Jurkat, Clone E6-1 (cell line): ENCODE data around the gene UGGT2.
"Not testable (repeated sequence)": the region's sequence is repeated elsewhere in the genome, so short reads cannot be mapped to it uniquely, and the experiment has no call there.

Experiments
- DNase-seq: peaks from one replicate; pipeline ENCODE4 v3.0.0-alpha.2; 2011; ENCODE audit warnings: low read depth, low spot score
- H3K4me3 ChIP-seq: 2 replicates; pipeline ENCODE4 v1.5.1; 2011; ENCODE audit warnings: mild to moderate bottlenecking, low read length, control low read depth, moderate library complexity

The UGGT2 gene

DNA sequence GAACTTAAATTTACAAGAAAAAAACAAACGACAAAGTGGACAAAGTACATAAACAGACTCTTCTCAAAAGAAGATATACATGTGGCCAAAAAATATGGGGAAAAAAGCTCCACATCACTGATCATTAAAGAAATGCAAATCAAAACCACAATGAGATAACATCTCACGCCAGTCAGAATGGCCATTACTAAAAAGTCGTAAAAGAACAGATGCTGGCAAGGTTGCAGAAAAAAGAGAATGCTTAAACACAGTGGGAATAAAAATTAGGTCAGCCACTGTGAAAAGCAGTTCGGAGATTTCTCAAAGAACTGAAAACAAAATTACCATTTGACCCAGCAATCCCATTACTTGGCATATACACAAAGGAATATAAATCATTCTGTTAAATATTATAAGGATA is 132.7 kb downstream of the UGGT2 start:
- DNase-seq = no peak
- no peak overlapping the region for H3K4me3 ChIP-seq

DNA sequence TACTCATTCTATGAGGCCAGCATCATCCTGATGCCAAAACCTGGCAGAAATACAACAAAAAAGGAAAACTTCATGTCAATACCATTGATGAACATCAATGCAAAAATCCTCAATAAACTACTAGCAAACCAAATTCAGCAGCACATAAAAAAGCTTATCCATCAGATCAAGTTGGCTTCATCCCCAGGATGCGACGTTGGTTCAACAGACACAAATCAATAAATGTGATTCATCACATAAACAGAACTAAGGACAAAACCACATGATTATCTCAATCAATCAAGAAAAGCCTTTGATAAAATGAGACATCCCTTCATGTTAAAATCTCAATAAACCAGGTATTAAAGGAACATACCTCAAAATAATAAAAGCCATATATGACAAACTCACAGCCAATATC is 134.3 kb downstream of the UGGT2 start:
- H3K4me3 ChIP-seq = no peak overlapping the region
- DNase-seq = no peak

DNA sequence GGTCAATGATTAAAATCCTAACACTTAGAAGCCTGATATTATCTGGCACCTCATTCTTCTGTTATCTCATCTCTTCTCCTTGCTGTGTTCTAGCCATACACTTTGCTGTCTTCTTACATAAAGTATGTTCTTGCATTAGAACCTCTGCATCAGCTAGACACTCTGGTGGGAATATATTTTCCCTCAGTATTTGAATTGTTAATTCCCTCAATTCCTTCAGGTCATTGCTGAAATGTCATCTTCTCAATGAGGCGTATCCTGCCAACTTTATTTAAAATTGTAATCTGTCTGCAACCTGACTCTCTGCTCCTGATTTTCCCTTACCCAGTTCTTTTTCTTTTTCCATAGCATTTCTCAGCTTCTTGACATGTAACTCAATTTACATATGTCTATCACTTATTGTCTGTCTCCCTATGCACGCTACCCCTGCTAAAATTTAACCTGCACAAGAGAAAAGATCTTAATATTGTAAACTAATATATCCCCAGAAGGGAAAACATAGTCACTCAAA is 138.2 kb downstream of the UGGT2 start:
- H3K4me3 ChIP-seq = no peak overlapping the region
- no peak for DNase-seq

DNA sequence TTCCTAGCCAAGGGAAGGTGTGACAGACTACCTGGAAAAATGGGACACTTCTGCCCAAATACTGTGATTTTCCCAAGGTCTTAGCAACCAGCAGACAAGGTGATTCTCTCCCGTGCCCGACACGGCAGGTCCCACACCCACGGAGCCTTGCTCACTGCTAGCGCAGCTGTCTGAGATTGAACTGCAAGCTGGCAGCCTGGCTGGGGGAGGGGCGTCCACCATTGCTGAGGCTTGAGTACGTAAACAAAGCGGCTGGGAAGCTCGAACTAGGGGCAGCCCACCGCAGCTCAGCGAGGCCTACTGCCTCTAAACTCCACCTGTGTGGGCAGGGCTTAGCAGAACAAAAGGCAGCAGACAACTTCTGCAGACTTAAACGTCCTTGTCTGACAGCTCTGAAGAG is 146.2 kb downstream of the UGGT2 start:
- DNase-seq = no peak
- no peak overlapping the region for H3K4me3 ChIP-seq

DNA sequence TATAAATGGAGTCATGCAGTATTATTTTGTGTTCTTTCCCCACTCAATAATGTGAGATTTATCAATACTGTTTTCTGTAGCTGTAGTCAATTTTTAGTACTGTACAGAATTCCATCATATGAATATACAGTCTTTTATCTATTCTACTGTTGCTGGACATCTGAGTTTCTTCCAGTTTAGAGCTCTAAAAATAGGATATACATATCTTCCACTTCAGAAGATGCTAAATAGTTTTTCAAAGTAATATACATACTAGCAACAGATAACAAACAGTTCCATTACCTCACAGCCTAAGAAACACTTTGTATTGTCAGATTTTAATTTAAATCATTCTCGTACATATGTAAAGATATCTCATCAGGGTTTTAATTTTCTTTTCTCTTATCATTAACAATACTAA is 149.6 kb downstream of the UGGT2 start:
- DNase-seq = no peak

DNA sequence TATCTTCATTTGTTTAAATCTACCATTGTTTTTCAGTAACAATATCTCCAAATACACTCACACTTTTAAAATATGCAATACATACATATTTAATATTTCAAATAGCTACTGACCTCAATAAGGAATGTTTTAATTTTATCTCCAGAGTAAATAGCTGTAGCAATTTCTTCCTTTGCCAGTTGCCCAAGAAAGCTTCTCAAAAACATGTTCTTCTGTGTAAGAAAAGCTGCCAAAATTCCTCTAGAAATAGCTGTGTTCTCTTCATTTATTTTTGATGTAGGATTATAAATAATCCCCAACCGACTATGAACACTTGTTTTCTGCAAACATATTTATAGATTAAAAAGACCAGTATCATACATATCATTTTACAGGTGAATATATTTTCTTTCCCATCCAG is 150.5 kb downstream of the UGGT2 start:
- no peak overlapping the region for H3K4me3 ChIP-seq
- no peak for DNase-seq

More for the DNA sequence above, 149.6 kb downstream of the UGGT2 start:
- no peak overlapping the region for H3K4me3 ChIP-seq

DNA sequence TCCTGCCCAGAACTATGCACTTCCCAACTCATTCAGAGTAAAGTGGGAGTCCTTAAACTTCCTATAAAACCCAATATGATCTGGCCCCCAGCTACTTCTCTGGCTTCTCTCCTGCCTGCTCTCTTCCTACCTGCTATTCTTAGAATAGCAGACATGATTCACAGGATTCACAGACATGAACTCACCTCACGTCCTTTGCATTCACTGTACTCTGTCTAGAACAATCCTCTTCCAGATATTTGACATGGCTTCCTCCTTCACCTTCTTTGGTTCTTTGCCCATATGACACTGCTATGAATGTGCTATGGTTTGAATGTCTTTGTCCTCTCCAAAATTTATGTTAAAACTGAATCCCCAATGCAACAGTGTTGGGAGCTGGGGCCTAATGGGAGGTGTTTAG is 154.9 kb downstream of the UGGT2 start:
- DNase-seq = no peak
- H3K4me3 ChIP-seq = no peak overlapping the region

DNA sequence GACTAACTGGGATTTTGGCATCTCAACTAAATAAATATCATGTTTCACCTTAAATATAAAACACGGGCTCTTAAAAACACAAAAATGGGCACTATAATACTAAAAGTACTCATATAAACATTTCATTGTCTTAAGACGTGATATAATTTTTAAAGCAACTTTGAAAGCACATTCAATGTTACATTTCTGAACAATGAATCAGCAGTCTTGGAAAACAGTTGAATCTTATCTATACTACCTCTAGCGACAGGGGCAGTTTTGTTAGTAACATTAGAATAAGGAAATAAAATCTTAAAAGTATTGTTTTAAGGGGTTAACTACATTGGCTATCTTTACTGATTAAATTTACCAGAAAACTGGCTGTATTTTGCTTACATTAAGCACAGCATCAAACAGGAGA is 156.9 kb downstream of the UGGT2 start:
- H3K4me3 ChIP-seq = no peak overlapping the region
- DNase-seq = no peak

DNA sequence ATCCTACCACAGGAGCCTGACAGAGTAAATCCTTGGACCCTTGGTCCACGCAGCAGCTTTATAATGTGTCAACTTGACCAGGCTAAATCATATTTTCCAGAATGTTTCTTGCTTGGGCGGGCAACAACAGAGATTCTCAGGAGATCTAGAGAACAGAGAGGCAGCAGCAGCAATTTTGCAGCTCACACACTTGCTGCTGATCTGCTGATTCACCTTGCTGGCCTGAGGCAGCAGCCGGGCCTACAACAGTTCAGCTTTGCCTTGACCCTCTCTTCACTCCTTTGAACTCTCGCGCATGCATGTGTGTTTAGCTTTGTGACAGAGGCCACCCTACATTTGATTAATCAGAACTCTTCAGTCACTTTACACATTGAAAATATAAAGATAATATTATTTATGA is 159.3 kb downstream of the UGGT2 start:
- no peak overlapping the region for H3K4me3 ChIP-seq
- DNase-seq = no peak

DNA sequence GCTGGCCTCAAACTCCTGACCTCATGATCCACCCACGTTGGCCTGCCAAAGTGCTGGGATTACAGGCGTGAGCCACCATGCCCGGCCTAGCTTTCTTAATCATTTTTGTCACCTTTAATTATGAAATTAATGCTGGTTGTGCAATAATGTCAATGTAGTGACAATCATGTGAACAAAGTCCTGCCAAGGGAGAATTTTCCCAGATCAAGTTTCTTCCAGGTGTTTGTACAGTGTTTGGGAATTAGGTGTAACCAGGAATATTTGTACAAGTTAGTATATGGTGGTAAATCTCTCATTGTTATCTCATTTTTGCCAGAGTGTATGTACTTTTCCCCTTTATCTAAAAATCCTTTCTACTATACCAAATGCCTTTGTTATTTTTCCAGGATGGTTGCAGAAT is 171.1 kb downstream of the UGGT2 start:
- no peak overlapping the region for H3K4me3 ChIP-seq
- no peak for DNase-seq

DNA sequence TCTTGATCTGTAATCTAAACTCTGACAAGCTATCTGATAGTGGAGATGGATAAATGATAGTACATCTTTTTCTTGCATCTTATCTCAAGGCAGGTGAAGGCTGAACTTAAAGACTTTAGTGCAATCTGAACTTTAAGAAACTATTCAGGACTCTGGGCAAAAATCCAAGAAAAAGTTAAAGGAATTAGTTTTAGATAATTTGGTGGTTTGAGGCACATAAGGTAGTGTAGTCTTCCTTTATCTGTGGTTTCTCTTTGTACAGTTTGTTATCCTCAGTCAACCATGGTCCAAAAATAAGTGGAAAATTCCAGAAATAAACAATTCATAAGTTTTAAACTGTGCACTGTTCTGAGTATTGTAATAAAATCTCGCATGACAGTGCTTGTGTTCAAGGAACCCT is 172.9 kb downstream of the UGGT2 start:
- DNase-seq = no peak
- H3K4me3 ChIP-seq = no peak overlapping the region

DNA sequence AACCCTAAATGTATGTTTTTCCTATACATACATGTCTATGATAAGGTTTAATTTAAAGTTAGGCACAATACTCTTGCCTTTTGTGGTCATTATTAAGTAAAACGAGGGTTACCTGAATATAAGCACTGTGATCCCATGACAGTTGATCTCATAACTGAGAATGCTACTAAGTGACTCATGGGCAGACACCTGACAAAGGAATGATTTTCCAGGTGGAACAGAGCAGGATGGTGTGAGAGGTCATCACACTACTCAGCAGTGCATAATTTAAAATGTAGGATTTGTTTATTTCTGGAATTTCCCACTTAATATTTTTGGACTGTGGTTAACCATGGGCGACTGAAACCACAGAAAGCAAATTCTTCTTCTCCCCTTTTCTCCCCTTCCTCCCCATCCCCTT is 178.9 kb downstream of the UGGT2 start:
- no peak for DNase-seq

DNA sequence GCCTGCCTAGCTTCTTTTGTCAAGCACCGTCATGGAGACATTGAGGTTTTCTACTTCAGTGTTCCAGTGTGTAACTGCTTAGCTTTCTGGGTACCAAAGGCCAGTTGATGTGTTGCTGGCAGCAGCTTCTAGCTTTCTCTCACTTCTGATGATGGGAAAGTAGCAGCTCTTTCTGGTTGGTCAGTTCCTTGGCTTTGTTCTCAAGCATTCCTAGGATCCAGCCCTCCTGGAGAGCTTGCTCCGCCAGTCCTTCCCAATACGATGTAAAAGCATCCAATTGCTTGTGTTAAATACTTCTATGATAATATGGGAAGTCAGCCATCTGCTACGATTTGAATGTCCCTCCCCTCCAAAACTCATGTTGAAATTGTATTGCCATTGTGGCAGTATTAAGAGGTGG is 182.8 kb downstream of the UGGT2 start:
- no peak overlapping the region for H3K4me3 ChIP-seq
- DNase-seq = no peak

More for the DNA sequence above, 178.9 kb downstream of the UGGT2 start:
- no peak overlapping the region for H3K4me3 ChIP-seq

DNA sequence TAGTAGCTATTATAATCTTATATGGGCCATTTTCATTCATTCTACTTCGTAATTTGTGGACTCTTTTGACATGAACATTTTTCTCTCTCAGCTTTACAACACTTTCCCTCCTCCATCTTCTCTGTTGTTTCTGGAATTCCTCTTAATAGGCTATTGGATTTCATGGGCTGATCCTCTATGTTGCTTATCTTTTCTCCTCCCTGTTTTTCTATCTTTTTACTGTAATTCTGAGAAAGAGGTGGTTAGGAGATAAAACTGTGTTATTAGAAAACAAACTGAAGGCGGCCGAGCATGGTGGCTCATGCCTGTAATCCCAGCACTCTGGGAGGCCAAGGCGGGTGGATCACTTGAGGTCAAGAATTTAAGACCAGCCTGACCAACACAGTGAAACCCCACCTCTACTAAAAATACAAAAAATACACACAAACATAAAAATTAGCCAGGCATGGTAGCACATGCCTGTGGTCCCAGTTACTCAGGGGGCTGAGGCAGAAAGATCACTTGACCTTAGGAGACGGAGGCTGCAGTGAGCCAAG is 188.1 kb downstream of the UGGT2 start:
- H3K4me3 ChIP-seq = no peak overlapping the region
- DNase-seq = no peak

DNA sequence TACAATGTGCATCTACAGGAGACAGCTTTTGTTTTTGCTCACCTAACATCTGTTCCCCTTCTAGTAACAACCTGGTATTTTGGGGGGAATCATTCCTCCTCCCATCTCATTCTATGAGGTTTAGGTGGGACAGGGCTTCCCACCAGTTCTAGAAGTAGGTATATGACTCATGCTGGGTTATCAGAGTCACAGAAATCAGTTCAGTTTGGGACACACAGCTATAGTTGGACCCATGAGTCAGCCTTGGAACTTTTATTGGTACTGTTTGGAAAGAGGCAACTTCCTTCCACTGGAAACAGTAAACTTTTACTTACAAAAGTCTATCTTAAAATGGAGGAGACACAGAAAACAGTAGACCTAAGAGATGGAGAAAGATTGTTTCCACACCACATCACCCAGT is 190.8 kb downstream of the UGGT2 start:
- no peak overlapping the region for H3K4me3 ChIP-seq
- DNase-seq = no peak

DNA sequence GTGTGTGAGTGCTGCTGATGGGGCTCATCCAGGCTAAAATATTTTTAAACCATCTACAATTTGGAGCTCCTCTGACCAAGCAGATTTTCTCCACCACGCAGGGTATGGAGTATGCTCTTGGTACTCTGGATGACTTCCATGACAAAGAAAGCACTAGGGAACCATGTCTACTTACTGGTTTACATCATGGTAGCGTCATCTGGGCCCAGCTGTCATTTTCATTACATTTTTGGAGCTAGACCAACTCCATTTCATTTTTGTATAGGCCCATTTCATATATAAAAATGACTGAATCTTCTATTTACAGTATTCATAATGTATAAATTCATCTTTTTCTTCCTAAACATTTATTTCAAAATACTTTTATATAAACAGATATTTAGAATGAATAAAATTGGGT is 191.9 kb downstream of the UGGT2 start:
- no peak overlapping the region for H3K4me3 ChIP-seq
- DNase-seq = no peak

DNA sequence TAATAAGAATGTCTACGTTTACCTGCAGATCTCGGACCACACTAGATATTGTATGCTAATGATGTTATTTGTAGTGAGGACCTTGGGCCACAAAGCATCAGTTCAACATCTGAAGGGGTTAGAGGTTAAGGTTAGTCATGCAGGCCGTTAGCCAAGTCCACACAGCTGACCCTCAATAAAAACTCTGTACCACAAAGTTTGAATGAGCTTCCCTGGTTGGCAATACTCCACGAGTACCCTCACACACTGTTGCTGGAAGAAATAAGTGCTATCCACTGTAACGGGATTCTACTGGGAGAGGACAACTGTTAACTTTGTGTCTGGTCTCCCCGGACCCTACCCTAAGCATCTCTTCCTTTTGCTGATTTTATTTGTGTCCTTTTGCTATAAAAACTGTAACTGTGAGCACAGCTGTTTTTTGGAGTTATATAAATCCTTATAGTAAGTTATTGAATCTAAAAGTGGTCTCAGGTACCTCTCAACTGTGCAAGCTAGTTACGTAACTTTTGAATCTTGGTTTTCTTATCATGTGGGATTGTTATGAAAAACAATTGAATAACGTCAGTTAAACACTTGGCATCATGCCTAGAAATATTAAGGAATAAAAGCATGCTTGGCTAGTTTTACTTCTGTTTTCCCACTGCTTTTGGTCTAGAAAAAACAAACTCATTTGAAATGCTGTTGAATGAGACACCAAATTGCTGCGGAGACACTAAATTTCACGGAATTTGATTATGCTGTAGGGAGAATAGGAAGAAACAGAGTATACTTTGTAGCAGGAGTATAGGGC is 194.7 kb downstream of the UGGT2 start:
- no peak overlapping the region for H3K4me3 ChIP-seq
- no peak for DNase-seq

DNA sequence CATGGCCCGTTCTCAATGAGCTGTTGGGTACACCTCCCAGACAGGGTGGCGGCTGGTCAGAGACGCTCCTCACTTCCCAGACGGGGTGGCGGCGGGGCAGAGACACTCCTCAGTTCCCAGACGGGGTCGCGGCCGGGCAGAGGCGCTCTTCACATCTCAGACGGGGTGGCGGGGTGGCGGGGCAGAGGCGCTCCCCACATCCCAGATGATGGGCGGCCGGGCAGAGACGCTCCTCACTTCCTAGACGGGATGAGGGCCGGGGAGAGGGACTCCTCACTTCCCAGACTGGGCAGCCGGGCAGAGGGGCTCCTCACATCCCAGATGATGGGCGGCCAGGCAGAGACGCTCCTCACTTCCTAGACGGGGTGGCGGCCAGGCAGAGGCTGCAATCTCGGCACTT is 207.5 kb downstream of the UGGT2 start:
- not testable (repeated sequence) for H3K4me3 ChIP-seq, DNase-seq

DNA sequence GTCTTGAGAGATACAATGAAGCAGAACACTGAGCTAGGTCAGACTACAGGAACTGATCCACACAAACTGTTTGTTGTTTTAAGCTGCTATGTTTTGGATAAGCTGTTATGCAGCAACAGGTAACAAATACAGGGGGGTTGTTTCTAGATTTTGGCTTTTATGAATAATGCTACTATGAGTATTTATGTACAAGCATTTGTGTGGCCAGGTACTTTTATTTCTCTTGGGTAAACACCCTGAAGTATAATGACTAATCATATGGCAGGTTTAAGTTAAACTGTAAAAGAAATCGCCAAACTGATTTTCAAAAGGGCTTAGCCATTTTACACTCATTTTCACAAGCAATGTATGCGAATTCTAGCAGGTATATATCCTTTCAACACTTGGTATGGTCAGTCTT is 210.3 kb downstream of the UGGT2 start:
- no peak overlapping the region for H3K4me3 ChIP-seq
- no peak for DNase-seq

DNA sequence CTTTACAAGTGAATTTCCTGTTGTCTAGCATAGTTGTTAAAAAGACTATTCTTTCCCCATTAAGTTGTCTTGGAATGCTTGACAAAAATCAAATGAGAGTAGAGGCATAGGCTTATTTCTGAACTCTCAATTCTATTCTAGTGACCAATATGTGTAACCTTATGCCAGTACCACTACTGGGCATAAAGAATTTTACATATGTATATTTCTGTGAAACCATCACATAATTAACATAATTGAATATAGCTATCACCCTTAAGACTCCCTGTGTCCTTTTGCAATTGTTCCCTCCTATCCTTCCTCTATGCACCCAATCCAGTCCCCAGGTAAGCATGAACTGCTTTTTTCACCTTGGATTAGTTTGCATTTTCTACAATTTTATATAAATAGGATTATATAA is 211.3 kb downstream of the UGGT2 start:
- no peak overlapping the region for H3K4me3 ChIP-seq
- no peak for DNase-seq

DNA sequence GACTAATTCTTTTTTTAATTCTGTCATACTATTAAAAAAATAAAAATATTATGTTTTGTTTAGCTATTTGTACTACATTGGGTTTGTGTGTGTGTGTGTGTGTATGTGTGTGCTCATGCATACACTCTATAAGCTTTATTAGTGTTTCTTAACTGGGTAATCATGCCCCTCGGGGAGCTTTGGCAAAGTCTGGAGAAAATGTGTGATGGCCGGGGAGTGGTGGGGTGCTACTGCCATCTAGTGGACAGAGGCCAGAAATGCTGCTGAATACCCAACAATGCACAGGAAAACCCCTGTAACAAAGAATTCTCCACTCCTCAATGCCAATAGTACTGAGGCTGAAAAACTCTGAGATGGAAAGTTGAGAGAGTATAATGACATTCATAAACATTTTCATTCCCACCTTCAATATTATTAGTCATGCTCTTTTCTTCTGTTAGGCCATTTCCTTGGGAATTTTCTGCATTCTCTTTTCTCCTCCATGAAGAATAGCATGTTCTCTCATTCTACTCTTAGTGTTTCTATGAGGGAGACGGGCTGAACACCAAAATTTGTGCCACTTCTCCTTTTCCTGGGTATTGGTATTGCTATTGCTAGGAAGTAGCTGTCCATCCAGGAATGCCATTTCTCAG is 219.0 kb downstream of the UGGT2 start:
- DNase-seq = peak; percentile 49
- no peak overlapping the region for H3K4me3 ChIP-seq
